ENCODE measurements around the gene CSMD2. TPM values are rescaled to one million over a fixed set of nuclear protein-coding genes. Genes with fewer than 3 reads are reported as not detected.

CSMD2 gene
- total and polyA plus RNA-seq, 2 of the 8 experiments (the other 6 are each of a cell fraction or from before 2014, with no cell fraction given), result 7.0 to 14.7 TPM

- TF ChIP-seq CBX5 (IDR thresholded peaks at IDR 0.05; ENCODE audit: low read depth, low read length) (no peak), RNF2 (IDR thresholded peaks at IDR 0.05; ENCODE audit: borderline replicate concordance, low read depth, low read length, missing control alignments, poor library complexity, severe bottlenecking) (no peak), KDM1A (IDR thresholded peaks at IDR 0.05; ENCODE audit: borderline replicate concordance, low read length) (no peak), SAP30 (IDR thresholded peaks at IDR 0.05; ENCODE audit: insufficient read depth, insufficient replicate concordance, low read length) (no peak), SP1 (IDR thresholded peaks at IDR 0.05; ENCODE audit: low read depth, low read length) (no peak), CHD2 (IDR thresholded peaks at IDR 0.05; ENCODE audit: low read length) (no peak)
Observed at GRCh38 chr1:33860671-33861070, 304.4 kb downstream of the CSMD2 start (continued).
